GM18502 (cell line): ENCODE results near the gene MOB4.
A peak's percentile ranks its signal among the peaks of the same experiment; 100 is the strongest.
"Not testable (repeated sequence)": the region's sequence is repeated elsewhere in the genome, so short reads cannot be mapped to it uniquely, and the experiment has no call there.

ENCODE experiments used
- ATAC-seq: cut with Tn5 transposase; IDR thresholded peaks from one replicate; pipeline ENCODE4 v1.9.1; 2021; ENCODE audit warnings: mild to moderate bottlenecking; ENCODE audit not compliant: unreplicated experiment, poor library complexity

MOB4 gene

GRCh38 chr2:197506658-197507057, 9.2 kb upstream of the MOB4 start:
- no peak for ATAC-seq

- no peak for ATAC-seq
These were observed 2.0 kb upstream of the MOB4 start for GRCh38 chr2:197513915-197514314.

- ATAC-seq = no peak
These were observed 1.1 kb upstream of the MOB4 start for GRCh38 chr2:197514754-197515153.

- peak; percentile 3 for ATAC-seq
These were observed 539 bp upstream of the MOB4 start for GRCh38 chr2:197515315-197515738.

GRCh38 chr2:197516393-197516761, 511 bp downstream of the MOB4 start:
- ATAC-seq = peak; percentile 18

GRCh38 chr2:197517150-197517549, 1.3 kb downstream of the MOB4 start:
- no peak for ATAC-seq

- ATAC-seq = no peak
These were observed 22.5 kb downstream of the MOB4 start for GRCh38 chr2:197538412-197538811.

- no peak for ATAC-seq
These were observed 23.9 kb downstream of the MOB4 start for GRCh38 chr2:197539734-197540133.

GRCh38 chr2:197543206-197543605, 27.3 kb downstream of the MOB4 start:
- no peak for ATAC-seq

GRCh38 chr2:197547163-197547900, 31.5 kb downstream of the MOB4 start:
- ATAC-seq = no peak

- no peak for ATAC-seq
These were observed 32.7 kb downstream of the MOB4 start for GRCh38 chr2:197548582-197548981.

- ATAC-seq = not testable (repeated sequence)
These were observed 35.4 kb downstream of the MOB4 start for GRCh38 chr2:197551260-197551659.

- no peak for ATAC-seq
These were observed 39.6 kb downstream of the MOB4 start for GRCh38 chr2:197555467-197555866.

GRCh38 chr2:197556456-197556855, 40.6 kb downstream of the MOB4 start:
- no peak for ATAC-seq

GRCh38 chr2:197558393-197558792, 42.5 kb downstream of the MOB4 start:
- no peak for ATAC-seq

- ATAC-seq = no peak
These were observed 43.8 kb downstream of the MOB4 start for GRCh38 chr2:197559681-197560080.

GRCh38 chr2:197560146-197560665, 44.3 kb downstream of the MOB4 start:
- no peak for ATAC-seq

GRCh38 chr2:197571627-197572271, 55.9 kb downstream of the MOB4 start:
- no peak for ATAC-seq

GRCh38 chr2:197573608-197574007, 57.7 kb downstream of the MOB4 start:
- no peak for ATAC-seq

- no peak for ATAC-seq
These were observed 60.1 kb downstream of the MOB4 start for GRCh38 chr2:197575987-197576386.

- ATAC-seq = no peak
These were observed 60.8 kb downstream of the MOB4 start for GRCh38 chr2:197576631-197577030.

GRCh38 chr2:197577446-197577845, 61.6 kb downstream of the MOB4 start:
- ATAC-seq = no peak
